Subcutaneous preadipocyte (primary cell): ENCODE measurements around the gene MRPL41. TPM values are rescaled to one million over a fixed set of nuclear protein-coding genes. Genes with fewer than 3 reads are reported as not detected.

Source experiments
- total RNA-seq: library from RNA; depleted of rRNA; stranded (reverse); fragments of >200 nt; gene quantifications from 2 replicates; pipeline ENCODE4 v1.2.3, GENCODE V29; 2012

MRPL41 gene
- total RNA-seq = 36.2 and 50.0 TPM in 2 replicates

GRCh38 chr9:137551264-137552021, at the start of gene MRPL41:
MRPL41 (plus strand) TSS chr9:137551879; CDS start chr9:137552082, 203 bp downstream.

GRCh38 chr9:137550231-137550621, 1.5 kb upstream of the MRPL41 start, which contains the start of gene PNPLA7:
PNPLA7 (minus strand) TSS chr9:137550402; CDS start chr9:137550197, 205 bp downstream.

GRCh38 chr9:137578518-137579258, 27.0 kb downstream of the MRPL41 start, which contains the start of gene DPH7:
DPH7 (minus strand) TSS chr9:137578925; CDS start chr9:137578777, 148 bp downstream.

DNA sequence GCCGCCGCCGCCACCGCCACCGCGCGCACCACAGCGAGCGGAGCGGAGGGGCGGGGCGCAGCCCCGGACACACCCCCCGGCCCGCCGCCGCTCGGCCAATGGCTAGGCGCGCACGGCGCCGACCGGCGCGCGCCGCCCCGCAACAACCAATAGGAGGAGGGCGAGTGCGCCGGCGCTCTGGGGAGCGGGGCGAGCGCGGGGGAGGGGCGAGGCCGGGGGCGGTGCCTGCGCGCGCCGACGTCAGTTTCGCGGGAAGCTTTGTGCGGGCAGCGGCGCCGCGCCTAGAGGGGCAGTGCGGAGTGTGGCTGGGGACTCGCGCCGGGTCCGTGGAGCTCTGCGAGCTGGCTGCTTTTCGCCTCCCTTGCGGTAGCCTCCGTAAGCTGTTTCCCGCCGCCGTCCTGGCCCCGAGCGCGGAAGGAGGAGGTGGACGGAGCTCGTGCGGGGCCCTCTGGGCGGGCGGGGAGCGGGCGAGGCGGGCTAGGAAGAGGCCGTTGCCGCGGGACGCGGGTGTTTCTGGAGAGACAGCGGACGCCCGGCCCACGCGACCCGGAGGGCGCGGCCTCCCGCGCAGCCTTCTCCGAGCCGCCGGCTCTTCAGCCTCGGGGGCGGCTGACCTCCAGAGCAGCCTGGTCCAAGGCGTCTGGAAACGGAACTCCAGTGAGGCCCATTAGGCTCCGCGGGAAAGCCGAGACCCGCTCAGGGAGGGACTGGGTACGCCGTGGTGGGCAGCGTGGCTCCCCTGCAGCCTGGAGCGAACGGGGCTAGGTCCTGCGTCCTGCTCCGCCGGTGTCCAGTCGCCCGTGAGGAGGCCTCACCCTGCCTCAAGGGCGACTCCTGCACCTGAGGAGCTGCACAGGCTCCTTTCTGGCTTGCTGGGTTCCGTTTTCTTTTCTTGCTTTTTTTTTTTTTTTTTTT, 39.0 kb downstream of the MRPL41 start, which contains the start of gene ZMYND19:
Gene ZMYND19 (minus strand): TSS at position 44 of the 915 bp plus-strand sequence. CDS start 249 bp downstream, outside the sequence.

Other genes starting within 250 kb of the MRPL41 start
- gene NRARP, start 249.6 kb upstream of the MRPL41 start, total RNA-seq = 0.20 TPM in 1 of 2 replicates, not detected in the other
- gene EXD3, start 128.7 kb upstream of the MRPL41 start, total RNA-seq = 4.0 and 4.3 TPM in 2 replicates
- gene NOXA1, start 128.5 kb upstream of the MRPL41 start, total RNA-seq = 0.20 and 0.37 TPM in 2 replicates
- not detected in 2 replicates for gene ENTPD8, start 110.5 kb upstream of the MRPL41 start, total RNA-seq
- gene NSMF, start 92.5 kb upstream of the MRPL41 start, total RNA-seq = 31.2 and 34.6 TPM in 2 replicates
- 0.98 and 1.1 TPM in 2 replicates for gene PNPLA7, start 1.5 kb upstream of the MRPL41 start, total RNA-seq
- gene DPH7, start 27.0 kb downstream of the MRPL41 start, total RNA-seq = 14.7 and 21.9 TPM in 2 replicates
- 14.7 and 29.1 TPM in 2 replicates for gene ZMYND19, start 38.6 kb downstream of the MRPL41 start, total RNA-seq
- gene ARRDC1, start 53.8 kb downstream of the MRPL41 start, total RNA-seq = 21.7 and 25.4 TPM in 2 replicates
- gene EHMT1, start 67.1 kb downstream of the MRPL41 start, total RNA-seq = 30.1 and 46.7 TPM in 2 replicates